Panc1 (cell line): Measurements from ENCODE around the gene FGD1. TPM values are rescaled to one million over a fixed set of nuclear protein-coding genes. Genes with fewer than 3 reads are reported as not detected.

Source experiments
- ATAC-seq: fragments of 200-7000 bp; cut with Tn5 transposase; 2 replicates; pipeline ENCODE4 v1.9.1; 2020; ENCODE audit warnings: mild to moderate bottlenecking, moderate library complexity
- BruUV-seq: library from RNA; stranded (reverse); fragments of 400-500 nt; replicated peaks from 2 replicates; lab custom pipeline; 2021; lab: Mats Ljungman, UMichigan
- CTCF ChIA-PET: fragments of 300-600 bp; sonication (Branson Sonifier 250); formaldehyde crosslinking; loops from one replicate; lab custom pipeline; 2022; ENCODE audit warnings: antibody characterized with exemption; lab: Charles Lee
- POLR2A ChIA-PET: fragments of 300-600 bp; sonication (Branson Sonifier 250); formaldehyde crosslinking; loops from one replicate; lab custom pipeline; 2022; ENCODE audit warnings: antibody characterized with exemption; lab: Charles Lee
- DNase-seq: peaks from one replicate; pipeline ENCODE4 v3.0.0-alpha.2; 2010; ENCODE audit warnings: low read depth, low spot score
- H3K27ac ChIP-seq: 2 replicates; pipeline ENCODE4 v1.5.1; 2011; ENCODE audit warnings: mild to moderate bottlenecking, low read length, inconsistent platforms
- H3K27me3 ChIP-seq: fragments of 200-500 bp; sonication (Bioruptor generic); 2 replicates; pipeline ENCODE4 v1.6.0; 2014; ENCODE audit warnings: low read length, inconsistent platforms; ENCODE audit not compliant: control insufficient read depth, insufficient read depth
- H3K36me3 ChIP-seq: fragments of 200-500 bp; sonication (Bioruptor generic); 2 replicates; pipeline ENCODE4 v1.5.1; 2014; ENCODE audit warnings: inconsistent platforms, mild to moderate bottlenecking, low read length, moderate library complexity; ENCODE audit not compliant: control insufficient read depth, insufficient read depth
- H3K4me1 ChIP-seq: 2 replicates; pipeline ENCODE4 v1.5.1; 2011; ENCODE audit warnings: inconsistent platforms, mild to moderate bottlenecking, low read length, moderate library complexity; ENCODE audit not compliant: control insufficient read depth, insufficient read depth
- H3K4me3 ChIP-seq, 2 experiments: 2 replicates each; pipeline ENCODE4 v1.5.1; 2011 to 2012; ENCODE audit warnings: low read depth in 2 of 2, low read length in 2 of 2, mild to moderate bottlenecking in 2 of 2, inconsistent platforms in 1 of 2, moderate library complexity in 1 of 2
- H3K9me3 ChIP-seq: fragments of 200-500 bp; sonication (Bioruptor generic); 2 replicates; pipeline ENCODE4 v1.5.1; 2014; ENCODE audit warnings: low read depth, mild to moderate bottlenecking, inconsistent platforms, low read length, moderate library complexity; ENCODE audit not compliant: control insufficient read depth, insufficient read depth
- POLR2AphosphoS5 ChIP-seq: IDR thresholded peaks from 2 replicates; pipeline ENCODE4 v1.6.1; 2012; ENCODE audit warnings: mild to moderate bottlenecking, low read depth, low read length, moderate library complexity
- SIN3A ChIP-seq: IDR thresholded peaks from 2 replicates; pipeline ENCODE4 v1.6.1; 2012; ENCODE audit warnings: low read depth, mild to moderate bottlenecking, low read length, moderate library complexity, borderline replicate concordance; ENCODE audit not compliant: insufficient read depth
- TCF7L2 ChIP-seq: IDR thresholded peaks from 2 replicates; pipeline ENCODE4 v1.6.1; 2011; ENCODE audit warnings: mild to moderate bottlenecking, low read depth, low read length, inconsistent platforms
- in situ Hi-C: cut with HindIII; loops from 2 replicates; pipeline ENCODE4 v1.10.0; 2016; ENCODE audit warnings: low sequenced_read_pairs, low pct_unique_long_range_greater_than_20kb
- intact Hi-C: fragments of 100-400 bp; cut with micrococcal nuclease; formaldehyde crosslinking; loops from one replicate; pipeline ENCODE4 v1.10.0; 2022; ENCODE audit not compliant: unreplicated experiment
- total RNA-seq: library from RNA; stranded (reverse); gene quantifications from one replicate; pipeline ENCODE4 v1.2.1, GENCODE V29; 2021; ENCODE audit not compliant: unreplicated experiment
- TF ChIP-seq, protein P1 (sequence below): fragments of 450-650 bp; IDR thresholded peaks from 2 replicates; pipeline ENCODE4 v1.5.1; 2017; ENCODE audit warnings: mild to moderate bottlenecking
- TF ChIP-seq, protein P2 (sequence below), 2 experiments: IDR thresholded peaks; 2 replicates each; pipeline ENCODE4 v1.6.1; 2011 to 2012; ENCODE audit warnings: low read depth in 2 of 2, control low read depth in 1 of 2, low read length in 1 of 2, mild to moderate bottlenecking in 1 of 2, moderate library complexity in 1 of 2; ENCODE audit not compliant: insufficient read depth in 1 of 2

The FGD1 gene
- total RNA-seq, 1 experiment from 2014 or later = 14.1 TPM

DNA sequence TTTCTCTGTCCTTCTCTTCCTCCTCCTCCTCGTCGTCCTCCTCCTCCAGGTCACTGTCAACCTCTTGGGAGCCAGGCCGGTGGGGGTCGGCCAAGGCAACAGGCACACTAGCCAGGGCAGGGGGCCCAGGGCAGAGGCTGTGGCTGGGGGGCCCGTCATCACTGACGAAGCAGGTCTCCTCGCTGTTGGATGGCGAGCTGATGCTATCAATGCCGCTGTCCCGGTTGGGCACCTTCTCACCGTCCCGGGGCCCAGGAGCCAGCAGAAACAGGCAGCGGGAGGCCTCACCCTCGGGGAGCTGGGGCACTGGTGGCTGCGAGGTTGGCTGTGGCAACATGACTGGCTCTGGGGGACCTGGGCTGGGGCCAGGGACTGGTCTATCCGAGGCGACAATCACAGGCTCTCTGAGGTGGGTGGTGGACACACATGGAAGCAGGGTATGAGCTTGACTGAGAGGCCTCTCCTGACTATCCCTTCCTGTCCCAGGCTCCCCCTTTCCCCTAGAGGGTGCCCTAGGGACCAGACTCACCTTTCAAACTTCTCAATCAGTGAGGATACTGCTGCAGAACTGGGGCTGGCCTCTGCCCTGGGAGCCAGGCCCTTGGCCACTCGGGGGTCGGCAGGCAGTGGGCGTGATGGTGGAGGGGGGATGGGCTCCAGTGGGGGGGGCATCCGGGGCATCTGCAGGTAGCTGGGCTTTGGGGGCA lies 25.8 kb downstream of the FGD1 start:
- TF ChIP-seq, protein P1, sequence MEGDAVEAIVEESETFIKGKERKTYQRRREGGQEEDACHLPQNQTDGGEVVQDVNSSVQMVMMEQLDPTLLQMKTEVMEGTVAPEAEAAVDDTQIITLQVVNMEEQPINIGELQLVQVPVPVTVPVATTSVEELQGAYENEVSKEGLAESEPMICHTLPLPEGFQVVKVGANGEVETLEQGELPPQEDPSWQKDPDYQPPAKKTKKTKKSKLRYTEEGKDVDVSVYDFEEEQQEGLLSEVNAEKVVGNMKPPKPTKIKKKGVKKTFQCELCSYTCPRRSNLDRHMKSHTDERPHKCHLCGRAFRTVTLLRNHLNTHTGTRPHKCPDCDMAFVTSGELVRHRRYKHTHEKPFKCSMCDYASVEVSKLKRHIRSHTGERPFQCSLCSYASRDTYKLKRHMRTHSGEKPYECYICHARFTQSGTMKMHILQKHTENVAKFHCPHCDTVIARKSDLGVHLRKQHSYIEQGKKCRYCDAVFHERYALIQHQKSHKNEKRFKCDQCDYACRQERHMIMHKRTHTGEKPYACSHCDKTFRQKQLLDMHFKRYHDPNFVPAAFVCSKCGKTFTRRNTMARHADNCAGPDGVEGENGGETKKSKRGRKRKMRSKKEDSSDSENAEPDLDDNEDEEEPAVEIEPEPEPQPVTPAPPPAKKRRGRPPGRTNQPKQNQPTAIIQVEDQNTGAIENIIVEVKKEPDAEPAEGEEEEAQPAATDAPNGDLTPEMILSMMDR = no peak
- no peak for TF ChIP-seq TCF7L2
- TF ChIP-seq POLR2AphosphoS5 = no peak
- TF ChIP-seq SIN3A = no peak
- TF ChIP-seq, protein P2, sequence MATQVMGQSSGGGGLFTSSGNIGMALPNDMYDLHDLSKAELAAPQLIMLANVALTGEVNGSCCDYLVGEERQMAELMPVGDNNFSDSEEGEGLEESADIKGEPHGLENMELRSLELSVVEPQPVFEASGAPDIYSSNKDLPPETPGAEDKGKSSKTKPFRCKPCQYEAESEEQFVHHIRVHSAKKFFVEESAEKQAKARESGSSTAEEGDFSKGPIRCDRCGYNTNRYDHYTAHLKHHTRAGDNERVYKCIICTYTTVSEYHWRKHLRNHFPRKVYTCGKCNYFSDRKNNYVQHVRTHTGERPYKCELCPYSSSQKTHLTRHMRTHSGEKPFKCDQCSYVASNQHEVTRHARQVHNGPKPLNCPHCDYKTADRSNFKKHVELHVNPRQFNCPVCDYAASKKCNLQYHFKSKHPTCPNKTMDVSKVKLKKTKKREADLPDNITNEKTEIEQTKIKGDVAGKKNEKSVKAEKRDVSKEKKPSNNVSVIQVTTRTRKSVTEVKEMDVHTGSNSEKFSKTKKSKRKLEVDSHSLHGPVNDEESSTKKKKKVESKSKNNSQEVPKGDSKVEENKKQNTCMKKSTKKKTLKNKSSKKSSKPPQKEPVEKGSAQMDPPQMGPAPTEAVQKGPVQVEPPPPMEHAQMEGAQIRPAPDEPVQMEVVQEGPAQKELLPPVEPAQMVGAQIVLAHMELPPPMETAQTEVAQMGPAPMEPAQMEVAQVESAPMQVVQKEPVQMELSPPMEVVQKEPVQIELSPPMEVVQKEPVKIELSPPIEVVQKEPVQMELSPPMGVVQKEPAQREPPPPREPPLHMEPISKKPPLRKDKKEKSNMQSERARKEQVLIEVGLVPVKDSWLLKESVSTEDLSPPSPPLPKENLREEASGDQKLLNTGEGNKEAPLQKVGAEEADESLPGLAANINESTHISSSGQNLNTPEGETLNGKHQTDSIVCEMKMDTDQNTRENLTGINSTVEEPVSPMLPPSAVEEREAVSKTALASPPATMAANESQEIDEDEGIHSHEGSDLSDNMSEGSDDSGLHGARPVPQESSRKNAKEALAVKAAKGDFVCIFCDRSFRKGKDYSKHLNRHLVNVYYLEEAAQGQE (IDR thresholded peaks at IDR 0.05; ENCODE audit: insufficient read depth in 1 of 2, low read depth in 2 of 2, low read length in 1 of 2) = no peak
- Histone ChIP-seq H3K27me3 (no peaks in the 10 kb centered on the region), H3K36me3 (peaks cover 2% of the 10 kb centered on the region), H3K4me1 (no peaks in the 10 kb centered on the region), H3K27ac (no peak overlapping the region), H3K9me3 (no peaks in the 10 kb centered on the region), H3K4me3 (no peak overlapping the region)
- ChIA-PET CTCF (no interaction called here), POLR2A (no interaction called here)
- intact Hi-C loops (no loop called here), in situ Hi-C loops (no loop called here)
- no peak for ATAC-seq
- BruUV-seq = no TSS peak
- DNase-seq = no peak

DNA sequence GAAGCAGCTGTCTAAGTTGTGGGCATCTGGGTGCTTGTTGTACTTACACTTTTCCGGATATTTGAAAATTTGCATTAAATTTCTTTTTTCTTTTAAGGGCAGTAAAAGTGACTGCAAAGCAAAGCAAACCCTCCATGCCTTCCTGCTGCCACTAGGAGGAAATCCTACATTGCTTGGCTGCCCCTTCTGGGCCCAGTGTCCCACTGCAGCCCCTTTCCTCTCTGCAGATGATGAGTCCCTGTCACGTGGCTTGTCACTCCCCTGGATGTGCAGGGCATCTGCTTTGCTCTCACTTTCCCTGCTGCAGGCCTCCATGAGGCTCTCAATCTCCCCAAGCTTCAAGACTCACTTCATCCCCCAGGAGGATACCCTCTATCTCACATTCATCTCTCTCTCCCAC lies 43.1 kb downstream of the FGD1 start:
- TF ChIP-seq TCF7L2 (no peak), POLR2AphosphoS5 (no peak), SIN3A (no peak)
- TF ChIP-seq, protein P1 = no peak
- TF ChIP-seq, protein P2 (IDR thresholded peaks at IDR 0.05; ENCODE audit: insufficient read depth in 1 of 2, low read depth in 2 of 2, low read length in 1 of 2) = no peak
- DNase-seq (no peak), ATAC-seq (no peak; the same call in 1 of the 2 replicates)
- H3K4me3 ChIP-seq = no peak overlapping the region
- no peak overlapping the region for H3K27ac ChIP-seq
- H3K9me3 ChIP-seq = no peaks in the 10 kb centered on the region
- intact Hi-C loops (no loop called here), in situ Hi-C loops (no loop called here)
- H3K4me1 ChIP-seq = no peaks in the 10 kb centered on the region
- POLR2A ChIA-PET = no interaction called here
- H3K27me3 ChIP-seq = no peaks in the 10 kb centered on the region
- H3K36me3 ChIP-seq = no peaks in the 10 kb centered on the region; the same call in 1 of the 2 replicates
- CTCF ChIA-PET = no interaction called here
- BruUV-seq = TSS peak; percentile 60
